ENCODE data around the gene MSI2. TPM values are rescaled to one million over a fixed set of nuclear protein-coding genes. Genes with fewer than 3 reads are reported as not detected.

The MSI2 gene
- total and polyA plus RNA-seq, 9 of the 15 experiments (the other 6 are each of a cell fraction or from before 2014, with no cell fraction given) = 4.6 to 61.8 (median 42.4) TPM

DNA sequence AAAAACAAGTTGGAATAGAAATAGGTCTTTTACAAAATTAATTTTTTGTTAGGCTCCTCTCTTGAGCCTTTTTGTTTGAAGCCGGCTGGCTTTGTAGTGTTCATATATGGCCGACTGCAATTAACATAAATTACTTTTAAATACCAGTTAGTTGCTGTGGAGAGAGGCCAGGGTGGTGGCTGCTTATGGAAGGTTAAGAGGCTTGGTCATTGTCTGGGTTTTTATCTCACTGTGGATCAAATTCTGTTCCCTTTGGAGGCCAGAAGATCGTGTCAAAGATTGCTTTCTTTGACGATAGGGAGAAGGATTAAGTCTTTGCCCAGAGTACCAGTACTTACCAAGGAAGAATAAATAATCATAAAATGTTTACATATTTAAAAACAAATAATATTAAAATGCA is 39.9 kb downstream of the MSI2 start:
- in situ Hi-C loops (cut with MboI) (no loop called here), intact Hi-C loops (cut with micrococcal nuclease) (no loop called here)
- Histone ChIP-seq H3K79me2 (ENCODE audit: control insufficient read depth, insufficient read depth, low read length) (peaks cover 4% of the 10 kb centered on the region; the same call in 1 of the 3 replicates), H3K9me1 (ENCODE audit: control insufficient read depth, insufficient read depth, low read length) (no peaks in the 10 kb centered on the region), H3K4me1 (replicated peaks in 1 of 2; ENCODE audit: control insufficient read depth in 2 of 2, insufficient read depth in 2 of 2, low read length in 2 of 2) (peaks cover 0 to 9% of the 10 kb centered on the region in 2 experiments; a peak in 2 of 5 replicates), H2AFZ (ENCODE audit: low read depth, low read length) (no peak overlapping the region), H3K27me3 (ENCODE audit: control insufficient read depth in 2 of 2, insufficient read depth in 2 of 2, low read length in 2 of 2) (no peaks in the 10 kb centered on the region), H3K36me3 (ENCODE audit: control insufficient read depth, insufficient read depth, low read length) (peaks cover 41% of the 10 kb centered on the region; the same call in 2 of the 3 replicates), H3K4me3 (no peak overlapping the region), H3K27ac (ENCODE audit: extremely low read depth, low read depth, low read length) (no peak overlapping the region), H3K9me3 (replicated peaks; ENCODE audit: control insufficient read depth, insufficient read depth, low read depth, low read length) (peaks cover 4% of the 10 kb centered on the region; the same call in 1 of the 2 replicates), H4K20me1 (replicated peaks; ENCODE audit: control insufficient read depth, insufficient read depth, low read length) (no peaks in the 10 kb centered on the region; the same call in 1 of the 2 replicates), H3K9ac (ENCODE audit: insufficient read depth in 1 of 2, low read depth in 2 of 2, low read length in 2 of 2) (no peak overlapping the region), H3K4me2 (ENCODE audit: insufficient read depth, low read length) (no peak overlapping the region)
- no peak for FAIRE-seq
- DNase-seq (ENCODE audit: extremely low read depth in 1 of 4, low spot score in 3 of 4) = no peak
- ATAC-seq = no peak
- no TSS peak for BruUV-seq (replicated peaks)
- CTCF ChIA-PET (ENCODE audit: low intra/inter-chr PET ratio) = no interaction called here
- 64% methylated on average over 4 of the region's 4 CpGs for WGBS (ENCODE audit: insufficient coverage, low coverage, missing lambda C conversion rate)
- POLR2A ChIA-PET = interaction anchor here (1.6 kb wide), 1 partner anchor 11 kb away, joined by 10 read pairs; no protein-coding TSS in a partner anchor
- TF ChIP-seq MECOM (CRISPR knock-in tag; IDR thresholded peaks at IDR 0.05) = no peak
- TF ChIP-seq, protein P1, sequence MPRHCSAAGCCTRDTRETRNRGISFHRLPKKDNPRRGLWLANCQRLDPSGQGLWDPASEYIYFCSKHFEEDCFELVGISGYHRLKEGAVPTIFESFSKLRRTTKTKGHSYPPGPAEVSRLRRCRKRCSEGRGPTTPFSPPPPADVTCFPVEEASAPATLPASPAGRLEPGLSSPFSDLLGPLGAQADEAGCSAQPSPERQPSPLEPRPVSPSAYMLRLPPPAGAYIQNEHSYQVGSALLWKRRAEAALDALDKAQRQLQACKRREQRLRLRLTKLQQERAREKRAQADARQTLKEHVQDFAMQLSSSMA (CRISPR knock-in tag; IDR thresholded peaks at IDR 0.05) = no peak
- TF ChIP-seq, protein P2, sequence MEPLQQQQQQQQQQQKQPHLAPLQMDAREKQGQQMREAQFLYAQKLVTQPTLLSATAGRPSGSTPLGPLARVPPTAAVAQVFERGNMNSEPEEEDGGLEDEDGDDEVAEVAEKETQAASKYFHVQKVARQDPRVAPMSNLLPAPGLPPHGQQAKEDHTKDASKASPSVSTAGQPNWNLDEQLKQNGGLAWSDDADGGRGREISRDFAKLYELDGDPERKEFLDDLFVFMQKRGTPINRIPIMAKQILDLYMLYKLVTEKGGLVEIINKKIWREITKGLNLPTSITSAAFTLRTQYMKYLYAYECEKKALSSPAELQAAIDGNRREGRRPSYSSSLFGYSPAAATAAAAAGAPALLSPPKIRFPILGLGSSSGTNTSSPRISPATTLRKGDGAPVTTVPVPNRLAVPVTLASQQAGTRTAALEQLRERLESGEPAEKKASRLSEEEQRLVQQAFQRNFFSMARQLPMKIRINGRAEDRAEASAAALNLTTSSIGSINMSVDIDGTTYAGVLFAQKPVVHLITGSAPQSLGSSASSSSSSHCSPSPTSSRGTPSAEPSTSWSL (CRISPR knock-in tag; IDR thresholded peaks at IDR 0.05; ENCODE audit: borderline replicate concordance) = no peak
- TF ChIP-seq, protein P3, sequence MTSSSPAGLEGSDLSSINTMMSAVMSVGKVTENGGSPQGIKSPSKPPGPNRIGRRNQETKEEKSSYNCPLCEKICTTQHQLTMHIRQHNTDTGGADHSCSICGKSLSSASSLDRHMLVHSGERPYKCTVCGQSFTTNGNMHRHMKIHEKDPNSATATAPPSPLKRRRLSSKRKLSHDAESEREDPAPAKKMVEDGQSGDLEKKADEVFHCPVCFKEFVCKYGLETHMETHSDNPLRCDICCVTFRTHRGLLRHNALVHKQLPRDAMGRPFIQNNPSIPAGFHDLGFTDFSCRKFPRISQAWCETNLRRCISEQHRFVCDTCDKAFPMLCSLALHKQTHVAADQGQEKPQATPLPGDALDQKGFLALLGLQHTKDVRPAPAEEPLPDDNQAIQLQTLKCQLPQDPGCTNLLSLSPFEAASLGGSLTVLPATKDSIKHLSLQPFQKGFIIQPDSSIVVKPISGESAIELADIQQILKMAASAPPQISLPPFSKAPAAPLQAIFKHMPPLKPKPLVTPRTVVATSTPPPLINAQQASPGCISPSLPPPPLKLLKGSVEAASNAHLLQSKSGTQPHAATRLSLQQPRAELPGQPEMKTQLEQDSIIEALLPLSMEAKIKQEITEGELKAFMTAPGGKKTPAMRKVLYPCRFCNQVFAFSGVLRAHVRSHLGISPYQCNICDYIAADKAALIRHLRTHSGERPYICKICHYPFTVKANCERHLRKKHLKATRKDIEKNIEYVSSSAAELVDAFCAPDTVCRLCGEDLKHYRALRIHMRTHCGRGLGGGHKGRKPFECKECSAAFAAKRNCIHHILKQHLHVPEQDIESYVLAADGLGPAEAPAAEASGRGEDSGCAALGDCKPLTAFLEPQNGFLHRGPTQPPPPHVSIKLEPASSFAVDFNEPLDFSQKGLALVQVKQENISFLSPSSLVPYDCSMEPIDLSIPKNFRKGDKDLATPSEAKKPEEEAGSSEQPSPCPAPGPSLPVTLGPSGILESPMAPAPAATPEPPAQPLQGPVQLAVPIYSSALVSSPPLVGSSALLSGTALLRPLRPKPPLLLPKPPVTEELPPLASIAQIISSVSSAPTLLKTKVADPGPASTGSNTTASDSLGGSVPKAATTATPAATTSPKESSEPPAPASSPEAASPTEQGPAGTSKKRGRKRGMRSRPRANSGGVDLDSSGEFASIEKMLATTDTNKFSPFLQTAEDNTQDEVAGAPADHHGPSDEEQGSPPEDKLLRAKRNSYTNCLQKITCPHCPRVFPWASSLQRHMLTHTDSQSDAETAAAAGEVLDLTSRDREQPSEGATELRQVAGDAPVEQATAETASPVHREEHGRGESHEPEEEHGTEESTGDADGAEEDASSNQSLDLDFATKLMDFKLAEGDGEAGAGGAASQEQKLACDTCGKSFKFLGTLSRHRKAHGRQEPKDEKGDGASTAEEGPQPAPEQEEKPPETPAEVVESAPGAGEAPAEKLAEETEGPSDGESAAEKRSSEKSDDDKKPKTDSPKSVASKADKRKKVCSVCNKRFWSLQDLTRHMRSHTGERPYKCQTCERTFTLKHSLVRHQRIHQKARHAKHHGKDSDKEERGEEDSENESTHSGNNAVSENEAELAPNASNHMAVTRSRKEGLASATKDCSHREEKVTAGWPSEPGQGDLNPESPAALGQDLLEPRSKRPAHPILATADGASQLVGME (CRISPR knock-in tag; IDR thresholded peaks at IDR 0.05) = no peak
- TF ChIP-seq, protein P4, sequence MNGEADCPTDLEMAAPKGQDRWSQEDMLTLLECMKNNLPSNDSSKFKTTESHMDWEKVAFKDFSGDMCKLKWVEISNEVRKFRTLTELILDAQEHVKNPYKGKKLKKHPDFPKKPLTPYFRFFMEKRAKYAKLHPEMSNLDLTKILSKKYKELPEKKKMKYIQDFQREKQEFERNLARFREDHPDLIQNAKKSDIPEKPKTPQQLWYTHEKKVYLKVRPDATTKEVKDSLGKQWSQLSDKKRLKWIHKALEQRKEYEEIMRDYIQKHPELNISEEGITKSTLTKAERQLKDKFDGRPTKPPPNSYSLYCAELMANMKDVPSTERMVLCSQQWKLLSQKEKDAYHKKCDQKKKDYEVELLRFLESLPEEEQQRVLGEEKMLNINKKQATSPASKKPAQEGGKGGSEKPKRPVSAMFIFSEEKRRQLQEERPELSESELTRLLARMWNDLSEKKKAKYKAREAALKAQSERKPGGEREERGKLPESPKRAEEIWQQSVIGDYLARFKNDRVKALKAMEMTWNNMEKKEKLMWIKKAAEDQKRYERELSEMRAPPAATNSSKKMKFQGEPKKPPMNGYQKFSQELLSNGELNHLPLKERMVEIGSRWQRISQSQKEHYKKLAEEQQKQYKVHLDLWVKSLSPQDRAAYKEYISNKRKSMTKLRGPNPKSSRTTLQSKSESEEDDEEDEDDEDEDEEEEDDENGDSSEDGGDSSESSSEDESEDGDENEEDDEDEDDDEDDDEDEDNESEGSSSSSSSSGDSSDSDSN (IDR thresholded peaks at IDR 0.05; ENCODE audit: borderline replicate concordance in 1 of 2, low read depth in 2 of 2, low read length in 2 of 2) = no peak

Data from K562 (cell line).